Esophagus (tissue), 2 donors: ENCODE data around the gene CREBRF. TPM values are rescaled to one million over a fixed set of nuclear protein-coding genes. Genes with fewer than 3 reads are reported as not detected.

Source experiments
- H3K27ac ChIP-seq, 2 donors: one replicate each; pipeline ENCODE4 v1.5.1; 2013; ENCODE audit warnings: low read depth in 2 of 2, mild to moderate bottlenecking in 2 of 2, inconsistent platforms in 1 of 2, low read length in 1 of 2, moderate library complexity in 1 of 2
- H3K27me3 ChIP-seq, 2 donors: one replicate each; pipeline ENCODE4 v1.6.1; 2013; ENCODE audit warnings: low read length in 2 of 2, control low read depth in 1 of 2, mild to moderate bottlenecking in 1 of 2; ENCODE audit not compliant: insufficient read depth in 2 of 2, control insufficient read depth in 1 of 2
- H3K36me3 ChIP-seq, 2 donors: one replicate each; pipeline ENCODE4 v1.6.1; 2013; ENCODE audit warnings: low read length in 1 of 2; ENCODE audit not compliant: control insufficient read depth in 2 of 2, insufficient read depth in 2 of 2
- H3K4me1 ChIP-seq, 2 donors: one replicate each; pipeline ENCODE4 v1.6.1; 2013; ENCODE audit warnings: low read length in 1 of 2; ENCODE audit not compliant: control insufficient read depth in 2 of 2, insufficient read depth in 2 of 2
- H3K4me3 ChIP-seq, 2 donors: one replicate each; pipeline ENCODE4 v1.5.1; 2013; ENCODE audit warnings: low read length in 2 of 2, mild to moderate bottlenecking in 2 of 2, low read depth in 1 of 2, moderate library complexity in 1 of 2
- H3K9me3 ChIP-seq, 2 donors: one replicate each; pipeline ENCODE4 v1.6.1; 2013; ENCODE audit warnings: mild to moderate bottlenecking in 2 of 2, low read depth in 1 of 2, low read length in 1 of 2, moderate library complexity in 1 of 2; ENCODE audit not compliant: control insufficient read depth in 2 of 2, insufficient read depth in 1 of 2
- WGBS, 2 donors: extraction: QIAGEN DNeasy Blood & Tissue Kit; methylation state at CpG; one replicate each; pipeline ENCODE4 v1.1.7; 2013; 5-methylcytosine and 5-hydroxymethylcytosine counted together
- polyA plus RNA-seq, 2 donors: library from polyadenylated mRNA; stranded (reverse); fragments of 200-250 nt; gene quantifications; one replicate each; pipeline ENCODE4 v1.2.3, GENCODE V29; 2013
- donor health status: healthy with polysubstance abuse.
- donor health status: Bipolar disorder and iron deficiency.

The CREBRF gene
- polyA plus RNA-seq, 2 donors = 2.3 to 2.8 TPM

GRCh38 chr5:173187054-173187743, 131.0 kb downstream of the CREBRF start:
- no peaks in the 10 kb centered on the region for H3K27me3 ChIP-seq
- H3K4me3 ChIP-seq = no peak overlapping the region
- no peaks in the 10 kb centered on the region for H3K36me3 ChIP-seq
- no peak overlapping the region for H3K27ac ChIP-seq
- WGBS, 2 donors = 59 to 70% methylated on average over 11 of the region's 11 CpGs
- H3K4me1 ChIP-seq = no peaks in the 10 kb centered on the region
- peaks cover 0 to under 1% of the 10 kb centered on the region in 2 donors for H3K9me3 ChIP-seq

- no peaks in the 10 kb centered on the region for H3K9me3 ChIP-seq
- no peak overlapping the region for H3K4me3 ChIP-seq
- 82 to 85% methylated on average over 2 of the region's 2 CpGs for WGBS, 2 donors
- no peaks in the 10 kb centered on the region for H3K36me3 ChIP-seq
- no peaks in the 10 kb centered on the region for H3K4me1 ChIP-seq
- no peak overlapping the region for H3K27ac ChIP-seq
- H3K27me3 ChIP-seq = no peaks in the 10 kb centered on the region
These were observed 132.1 kb downstream of the CREBRF start for GRCh38 chr5:173188280-173188679.

Other genes with a start within 250 kb of the CREBRF start
- 10 to 100 TPM; 45.2 to 47.1 TPM for gene ERGIC1, start 222.1 kb upstream of the CREBRF start, polyA plus RNA-seq
- 10 to 100 TPM; 40.2 to 65.9 TPM for gene RPL26L1, start 96.9 kb upstream of the CREBRF start, polyA plus RNA-seq
- 100 to 1,000 TPM; 182 to 192 TPM for gene ATP6V0E1, start 72.6 kb upstream of the CREBRF start, polyA plus RNA-seq
- 10 to 100 TPM in 1 of 2 donors, 1 to 10 TPM in 1; 6.8 to 11.7 TPM for gene BNIP1, start 88.2 kb downstream of the CREBRF start, polyA plus RNA-seq
- gene NKX2-5, start 178.9 kb downstream of the CREBRF start, polyA plus RNA-seq = under 1 TPM in 1 of 2 donors, not detected in 1; 0.01 TPM